Skeletal muscle tissue (tissue), 4 donors: ENCODE data around the gene CCDC15. TPM values are rescaled to one million over a fixed set of nuclear protein-coding genes. Genes with fewer than 3 reads are reported as not detected.
"Not testable (repeated sequence)": the region's sequence is repeated elsewhere in the genome, so short reads cannot be mapped to it uniquely, and the experiment has no call there.

Source experiments
- H3K27ac ChIP-seq: one replicate; pipeline ENCODE4 v1.7.0; 2013; ENCODE audit warnings: mild to moderate bottlenecking, low read depth, low read length, inconsistent platforms
- H3K27me3 ChIP-seq, 3 donors: one replicate each; pipeline ENCODE4 v1.7.0; 2013; ENCODE audit warnings: low read length in 3 of 3; ENCODE audit not compliant: control insufficient read depth in 3 of 3, insufficient read depth in 3 of 3
- H3K36me3 ChIP-seq, 3 donors: one replicate each; pipeline ENCODE4 v1.7.0; 2013; ENCODE audit warnings: low read length in 3 of 3; ENCODE audit not compliant: control insufficient read depth in 3 of 3, insufficient read depth in 3 of 3
- H3K4me1 ChIP-seq, 3 donors: one replicate each; pipeline ENCODE4 v1.7.0; 2013; ENCODE audit warnings: low read length in 3 of 3, mild to moderate bottlenecking in 3 of 3; ENCODE audit not compliant: control insufficient read depth in 3 of 3, insufficient read depth in 3 of 3
- H3K4me3 ChIP-seq, 3 donors: one replicate each; pipeline ENCODE4 v1.7.0; 2013; ENCODE audit warnings: low read length in 3 of 3
- H3K9ac ChIP-seq, 3 donors: one replicate each; pipeline ENCODE4 v1.7.0; 2013; ENCODE audit warnings: low read length in 3 of 3, mild to moderate bottlenecking in 3 of 3, moderate library complexity in 2 of 3, low read depth in 1 of 3
- H3K9me3 ChIP-seq, 3 donors: one replicate each; pipeline ENCODE4 v1.7.0; 2013; ENCODE audit warnings: low read length in 3 of 3; ENCODE audit not compliant: control insufficient read depth in 3 of 3
- total RNA-seq: library from RNA; depleted of rRNA; stranded (reverse); fragments of >200 nt; gene quantifications from one replicate; pipeline ENCODE4 v1.2.3, GENCODE V29; 2014
- donor health status: Osteomylitis.

CCDC15 gene
- total RNA-seq, 1 donor from 2014 or later: 2.6 TPM

DNA sequence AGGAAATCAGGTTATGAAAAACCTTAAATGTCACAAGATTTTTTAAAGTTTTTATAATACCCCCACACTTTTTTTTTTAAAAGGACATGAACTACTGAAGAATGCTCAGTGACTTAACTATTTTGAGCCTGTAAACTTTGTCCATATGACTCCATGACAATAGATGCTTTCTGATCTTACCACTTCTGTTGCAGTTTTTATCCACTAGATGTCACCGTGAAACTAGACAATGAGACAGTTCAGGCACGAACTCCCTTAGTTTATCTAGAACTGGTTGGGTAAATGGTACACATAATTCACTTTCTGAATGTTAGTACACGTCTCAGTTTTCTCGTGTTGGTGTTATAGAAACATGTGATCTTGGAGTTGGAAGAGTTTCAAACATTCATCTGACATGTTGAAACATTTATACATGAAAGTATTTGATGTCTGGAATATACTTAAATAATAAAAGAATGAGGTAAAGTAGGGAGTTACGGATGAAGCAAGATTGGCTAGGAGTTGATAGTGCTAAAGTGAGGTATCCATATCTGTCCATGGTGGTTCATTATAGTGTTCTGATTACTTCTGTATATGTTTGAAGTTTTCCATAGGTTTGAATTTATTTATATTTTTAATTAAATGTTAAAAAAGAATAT, 8.1 kb downstream of the CCDC15 start:
- Histone ChIP-seq H3K9me3 (no peaks in the 10 kb centered on the region), H3K4me3 (no peak overlapping the region), H3K27ac (no peak overlapping the region), H3K36me3 (no peaks in the 10 kb centered on the region), H3K27me3 (no peaks in the 10 kb centered on the region), H3K9ac (no peak overlapping the region), H3K4me1 (no peaks in the 10 kb centered on the region)

DNA sequence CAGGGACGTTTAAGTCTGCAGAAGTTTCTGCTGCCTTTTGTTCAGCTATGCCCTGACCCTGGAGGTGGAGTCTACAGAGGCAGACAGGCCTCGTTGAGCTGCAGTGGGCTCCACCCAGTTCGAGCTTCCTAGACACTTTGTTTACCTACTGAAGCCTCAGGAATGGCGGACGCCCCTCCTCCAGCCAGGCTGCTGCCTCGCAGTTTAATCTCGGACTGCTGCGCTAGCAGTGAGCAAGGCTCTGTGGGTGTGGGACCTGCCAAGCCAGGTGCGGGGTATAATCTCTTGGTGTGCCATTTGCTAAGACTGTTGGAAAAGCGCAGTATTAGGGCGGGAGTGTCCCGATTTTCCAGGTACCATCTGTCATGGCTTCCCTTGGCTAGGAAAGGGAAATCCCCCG, 14.2 kb downstream of the CCDC15 start:
- not testable (repeated sequence) for H3K9me3 ChIP-seq, H3K4me1 ChIP-seq, H3K27ac ChIP-seq, H3K36me3 ChIP-seq, H3K4me3 ChIP-seq, H3K27me3 ChIP-seq, H3K9ac ChIP-seq

DNA sequence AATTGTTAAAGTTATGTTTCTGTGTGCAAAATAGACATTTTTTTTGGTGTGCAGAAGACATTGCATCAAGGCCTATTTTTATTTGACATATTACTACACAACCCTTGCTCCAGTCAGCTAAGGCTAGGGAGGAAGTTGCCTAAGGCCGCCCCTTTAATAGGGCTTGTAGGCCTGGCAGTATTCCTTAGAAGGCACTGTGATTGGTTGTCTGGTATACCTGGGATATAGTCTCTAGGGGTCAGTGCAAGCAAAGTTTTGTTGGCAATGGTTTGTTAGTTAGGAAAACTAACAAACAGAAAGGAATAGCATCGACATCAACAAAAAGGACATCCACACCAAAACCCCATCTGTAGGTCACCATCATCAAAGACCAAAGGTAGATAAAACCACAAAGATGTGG, 16.9 kb downstream of the CCDC15 start:
- Histone ChIP-seq H3K36me3 (no peaks in the 10 kb centered on the region), H3K27ac (no peak overlapping the region), H3K4me3 (no peak overlapping the region), H3K4me1 (no peaks in the 10 kb centered on the region), H3K9ac (no peak overlapping the region), H3K27me3 (no peaks in the 10 kb centered on the region), H3K9me3 (no peaks in the 10 kb centered on the region)

- no peaks in the 10 kb centered on the region for H3K27me3 ChIP-seq
- H3K36me3 ChIP-seq: no peaks in the 10 kb centered on the region
- H3K27ac ChIP-seq: no peak overlapping the region
- H3K9ac ChIP-seq: no peak overlapping the region
- H3K9me3 ChIP-seq: no peaks in the 10 kb centered on the region
- H3K4me3 ChIP-seq: no peak overlapping the region
- H3K4me1 ChIP-seq: no peaks in the 10 kb centered on the region
Measured at GRCh38 chr11:124971810-124972209, 17.8 kb downstream of the CCDC15 start.

- Histone ChIP-seq H3K9ac (no peak overlapping the region), H3K4me3 (no peak overlapping the region), H3K27ac (no peak overlapping the region), H3K36me3 (no peaks in the 10 kb centered on the region), H3K4me1 (no peaks in the 10 kb centered on the region), H3K27me3 (no peaks in the 10 kb centered on the region), H3K9me3 (no peaks in the 10 kb centered on the region)
Measured at GRCh38 chr11:124976531-124976930, 22.5 kb downstream of the CCDC15 start.

DNA sequence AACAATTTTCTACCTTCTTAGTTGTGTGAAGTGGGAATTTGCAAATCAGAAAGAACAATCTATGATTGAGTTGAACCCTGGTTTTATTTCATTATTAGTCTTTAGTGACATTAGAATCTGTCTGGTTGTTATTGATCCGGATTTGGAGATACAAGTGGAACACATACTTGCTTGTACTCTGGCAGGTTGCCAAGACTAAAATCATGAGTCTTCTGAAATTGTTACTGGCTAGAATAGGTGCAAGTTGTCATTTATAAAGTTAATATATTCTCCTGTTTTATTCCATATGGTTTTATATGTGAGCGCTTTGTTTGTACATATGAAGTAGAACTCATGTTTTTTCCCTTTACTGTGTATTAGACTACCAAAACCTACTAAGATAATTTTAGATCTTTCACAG, 23.0 kb downstream of the CCDC15 start:
- H3K27ac ChIP-seq: no peak overlapping the region
- no peak overlapping the region for H3K9ac ChIP-seq
- no peaks in the 10 kb centered on the region for H3K4me1 ChIP-seq
- no peaks in the 10 kb centered on the region for H3K27me3 ChIP-seq
- no peak overlapping the region for H3K4me3 ChIP-seq
- H3K36me3 ChIP-seq: no peaks in the 10 kb centered on the region
- no peaks in the 10 kb centered on the region for H3K9me3 ChIP-seq

- no peak overlapping the region for H3K9ac ChIP-seq
- no peak overlapping the region for H3K27ac ChIP-seq
- H3K9me3 ChIP-seq: no peaks in the 10 kb centered on the region
- H3K27me3 ChIP-seq: no peaks in the 10 kb centered on the region
- no peak overlapping the region for H3K4me3 ChIP-seq
- H3K4me1 ChIP-seq: no peaks in the 10 kb centered on the region
- no peaks in the 10 kb centered on the region for H3K36me3 ChIP-seq
Measured at GRCh38 chr11:124978316-124978715, 24.3 kb downstream of the CCDC15 start.

DNA sequence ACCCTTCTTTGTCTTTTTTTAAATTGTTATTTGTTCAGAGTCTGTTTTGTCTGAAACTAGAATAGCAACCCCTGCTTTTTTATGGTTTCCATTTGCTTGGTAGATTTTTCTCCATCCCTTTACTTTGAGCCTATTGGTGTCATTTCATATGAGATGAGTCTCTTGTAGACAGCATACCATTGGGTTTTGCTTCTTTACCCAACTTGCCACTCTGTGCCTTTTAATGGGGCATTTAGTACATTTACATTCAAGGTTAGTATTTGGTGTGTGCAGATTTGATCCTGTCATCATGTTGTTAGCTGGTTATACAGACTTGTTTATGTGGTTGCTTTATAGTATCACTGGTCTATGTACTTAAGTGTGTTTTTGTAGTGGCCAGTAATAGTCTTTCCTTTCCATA, 28.0 kb downstream of the CCDC15 start:
- Histone ChIP-seq H3K27me3 (no peaks in the 10 kb centered on the region), H3K4me3 (no peak overlapping the region), H3K27ac (no peak overlapping the region), H3K9ac (no peak overlapping the region), H3K9me3 (no peaks in the 10 kb centered on the region), H3K36me3 (no peaks in the 10 kb centered on the region), H3K4me1 (no peaks in the 10 kb centered on the region)

GRCh38 chr11:124983674-124984511, 29.9 kb downstream of the CCDC15 start:
- Histone ChIP-seq H3K4me3 (no peak overlapping the region), H3K9me3 (no peaks in the 10 kb centered on the region), H3K9ac (no peak overlapping the region), H3K36me3 (no peaks in the 10 kb centered on the region), H3K4me1 (no peaks in the 10 kb centered on the region), H3K27ac (no peak overlapping the region), H3K27me3 (no peaks in the 10 kb centered on the region)

GRCh38 chr11:124984512-124984854, 30.5 kb downstream of the CCDC15 start:
- H3K4me3 ChIP-seq: no peak overlapping the region
- no peaks in the 10 kb centered on the region for H3K36me3 ChIP-seq
- no peak overlapping the region for H3K27ac ChIP-seq
- no peaks in the 10 kb centered on the region for H3K9me3 ChIP-seq
- H3K4me1 ChIP-seq: no peaks in the 10 kb centered on the region
- no peak overlapping the region for H3K9ac ChIP-seq
- H3K27me3 ChIP-seq: no peaks in the 10 kb centered on the region
